AG09309 (cell line): ENCODE data around the gene AHCYL1.

ENCODE experiments used
- DNase-seq: peaks from one replicate; pipeline ENCODE4 v3.0.0-alpha.2; 2010; ENCODE audit warnings: low read depth
- H3K4me3 ChIP-seq: 2 replicates; pipeline ENCODE4 v1.5.1; 2011; ENCODE audit warnings: mild to moderate bottlenecking, low read depth, low read length, moderate library complexity; ENCODE audit not compliant: control insufficient read depth
- TF ChIP-seq, protein P1 (sequence below): IDR thresholded peaks from 2 replicates; pipeline ENCODE4 v1.5.1; 2011; ENCODE audit warnings: mild to moderate bottlenecking, low read depth, low read length, inconsistent platforms; ENCODE audit not compliant: insufficient read depth, control insufficient read depth; ENCODE audit errors: missing control alignments

AHCYL1 gene

DNA sequence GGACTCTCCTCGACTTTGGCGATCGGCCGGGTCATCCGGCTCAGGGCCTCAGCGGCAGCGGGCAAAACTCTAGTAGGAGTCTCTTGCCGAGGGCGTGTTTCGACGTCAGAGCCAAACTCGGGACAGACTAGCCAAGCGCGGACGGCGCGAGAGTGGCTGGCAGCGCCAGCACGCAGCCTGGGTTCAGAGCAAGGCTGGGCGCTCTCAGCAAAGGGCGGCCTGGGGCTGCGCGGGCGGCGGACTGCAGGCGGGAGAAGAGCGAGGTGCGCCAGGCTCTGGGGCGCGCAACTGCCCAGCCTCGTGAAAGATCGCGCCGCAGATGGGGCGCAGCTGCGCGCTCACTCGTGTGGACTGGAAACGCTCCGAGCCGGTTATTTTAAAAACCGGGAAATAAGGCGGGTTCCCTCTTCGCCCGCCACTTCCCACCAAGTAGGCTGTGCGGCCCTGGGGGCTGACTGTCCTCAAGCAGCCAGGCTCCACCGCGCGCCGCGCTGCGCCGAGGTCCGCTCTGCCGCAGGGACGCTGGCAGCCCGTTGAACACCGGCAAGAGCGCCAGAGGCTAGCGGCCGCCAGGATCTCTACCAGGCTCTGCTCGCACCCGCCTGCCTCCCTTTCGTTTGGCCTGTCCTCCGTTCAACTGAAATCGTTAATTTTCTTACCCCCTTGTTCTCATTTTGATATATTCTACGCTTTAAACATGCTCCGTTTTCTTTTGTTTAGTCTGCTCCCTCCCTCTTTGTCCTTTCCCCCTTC lies 83.5 kb downstream of the AHCYL1 start:
- TF ChIP-seq, protein P1, sequence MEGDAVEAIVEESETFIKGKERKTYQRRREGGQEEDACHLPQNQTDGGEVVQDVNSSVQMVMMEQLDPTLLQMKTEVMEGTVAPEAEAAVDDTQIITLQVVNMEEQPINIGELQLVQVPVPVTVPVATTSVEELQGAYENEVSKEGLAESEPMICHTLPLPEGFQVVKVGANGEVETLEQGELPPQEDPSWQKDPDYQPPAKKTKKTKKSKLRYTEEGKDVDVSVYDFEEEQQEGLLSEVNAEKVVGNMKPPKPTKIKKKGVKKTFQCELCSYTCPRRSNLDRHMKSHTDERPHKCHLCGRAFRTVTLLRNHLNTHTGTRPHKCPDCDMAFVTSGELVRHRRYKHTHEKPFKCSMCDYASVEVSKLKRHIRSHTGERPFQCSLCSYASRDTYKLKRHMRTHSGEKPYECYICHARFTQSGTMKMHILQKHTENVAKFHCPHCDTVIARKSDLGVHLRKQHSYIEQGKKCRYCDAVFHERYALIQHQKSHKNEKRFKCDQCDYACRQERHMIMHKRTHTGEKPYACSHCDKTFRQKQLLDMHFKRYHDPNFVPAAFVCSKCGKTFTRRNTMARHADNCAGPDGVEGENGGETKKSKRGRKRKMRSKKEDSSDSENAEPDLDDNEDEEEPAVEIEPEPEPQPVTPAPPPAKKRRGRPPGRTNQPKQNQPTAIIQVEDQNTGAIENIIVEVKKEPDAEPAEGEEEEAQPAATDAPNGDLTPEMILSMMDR: no peak
- no peak overlapping the region for H3K4me3 ChIP-seq
- DNase-seq: no peak

DNA sequence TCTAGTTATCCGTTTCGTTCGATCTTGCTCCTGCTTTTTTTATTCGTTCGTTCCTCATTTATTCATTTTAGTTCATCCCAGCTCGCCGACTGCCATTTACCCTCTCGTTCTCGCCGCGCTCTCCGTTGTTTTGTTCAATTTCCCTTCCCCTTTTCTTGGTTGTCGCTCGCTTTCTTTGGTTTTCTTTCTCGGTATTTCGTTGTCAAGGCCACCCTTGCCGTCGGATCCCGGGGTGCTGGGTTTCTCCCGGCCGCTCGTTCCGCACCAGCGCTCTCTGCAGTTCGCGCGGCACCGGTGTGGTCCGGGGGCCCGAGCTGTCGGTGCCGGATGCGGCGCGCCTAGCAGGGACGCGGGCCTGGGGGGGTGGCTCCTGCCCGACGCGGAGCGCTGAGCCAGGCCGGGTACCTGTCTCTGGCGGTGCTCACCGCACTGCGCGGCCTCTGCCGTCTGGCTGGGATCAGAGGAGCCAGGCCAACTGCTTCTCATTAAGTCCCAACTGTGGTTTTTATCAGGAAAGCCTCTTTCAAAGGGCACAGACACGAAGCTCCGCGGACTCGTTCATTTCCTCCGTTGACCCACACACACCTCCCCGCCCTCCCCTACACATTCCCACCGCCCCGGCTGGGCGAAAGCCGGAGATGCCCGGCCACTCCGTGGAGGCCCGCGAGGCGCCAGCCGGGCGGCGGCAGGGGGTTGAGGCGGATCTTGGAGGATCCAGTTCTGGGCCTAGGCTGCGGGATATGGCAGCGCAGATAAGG lies 84.3 kb downstream of the AHCYL1 start:
- H3K4me3 ChIP-seq: no peak overlapping the region
- no peak for DNase-seq

DNA sequence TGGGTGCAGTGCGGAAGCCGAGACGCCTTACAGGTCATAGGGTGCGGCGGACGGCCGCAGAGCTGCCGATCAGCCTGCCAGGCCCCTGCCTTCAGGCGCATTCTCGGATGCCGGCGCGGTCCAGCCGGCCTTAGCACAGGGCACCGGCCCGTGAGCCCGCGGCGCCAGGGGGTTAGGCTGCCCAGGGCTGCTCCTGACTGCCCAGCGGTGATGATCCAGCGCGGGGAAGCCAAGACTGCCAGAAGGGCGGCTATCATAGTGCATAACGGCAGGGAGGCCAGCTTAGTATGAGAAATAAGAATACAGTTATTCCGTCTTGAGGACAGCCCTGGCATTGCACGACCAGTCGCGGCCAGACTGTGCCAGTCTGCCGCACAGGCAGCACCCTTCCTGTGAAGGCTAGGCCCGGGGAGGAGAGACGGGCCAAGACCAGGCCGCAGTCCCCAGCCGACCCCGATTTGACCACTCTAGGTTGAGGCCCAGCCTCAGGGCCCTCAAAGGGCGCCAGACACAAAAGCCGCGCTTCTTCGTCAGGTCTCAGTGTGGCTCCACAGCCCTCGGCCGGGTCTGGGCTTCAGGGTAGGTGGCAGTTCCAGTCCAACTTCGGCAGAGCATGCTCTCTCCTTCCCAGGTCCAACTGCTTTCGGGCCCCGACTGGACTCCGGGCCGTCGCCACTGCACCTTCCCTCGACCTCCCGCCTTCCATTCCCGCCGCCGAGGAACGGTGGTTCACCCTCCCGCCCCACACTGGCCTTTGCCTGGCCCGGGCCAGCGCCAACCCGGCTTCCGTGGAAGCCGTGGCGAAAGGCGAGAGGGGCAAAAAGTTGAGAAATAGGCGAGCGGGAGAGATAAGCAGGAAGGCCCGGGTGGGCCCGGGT lies 85.1 kb downstream of the AHCYL1 start:
- TF ChIP-seq, protein P1: no peak
- DNase-seq: no peak
- no peak overlapping the region for H3K4me3 ChIP-seq

More for the DNA sequence above, 84.3 kb downstream of the AHCYL1 start:
- TF ChIP-seq, protein P1: no peak

DNA sequence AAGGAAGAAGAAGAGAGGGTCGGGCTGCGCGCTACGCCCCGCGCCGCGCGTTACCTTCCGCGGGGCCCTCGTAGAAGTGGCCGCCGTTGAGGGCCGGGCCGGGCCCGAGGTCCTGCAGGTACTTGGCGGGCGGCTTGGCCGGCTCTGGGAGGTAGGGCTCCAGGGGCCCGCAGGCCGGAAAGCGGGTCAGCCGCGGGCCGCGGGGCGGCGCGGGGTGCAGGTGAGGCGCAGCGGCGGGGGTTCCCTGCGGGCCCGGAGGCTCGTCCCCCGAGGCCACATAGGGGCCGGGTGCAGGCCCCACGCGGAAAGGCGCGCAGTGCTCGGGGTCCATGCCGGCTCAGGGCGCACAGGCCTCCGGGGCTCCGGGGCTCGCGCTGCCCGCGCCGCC lies 85.7 kb downstream of the AHCYL1 start:
- DNase-seq: no peak
- TF ChIP-seq, protein P1: no peak
- H3K4me3 ChIP-seq: no peak overlapping the region

DNA sequence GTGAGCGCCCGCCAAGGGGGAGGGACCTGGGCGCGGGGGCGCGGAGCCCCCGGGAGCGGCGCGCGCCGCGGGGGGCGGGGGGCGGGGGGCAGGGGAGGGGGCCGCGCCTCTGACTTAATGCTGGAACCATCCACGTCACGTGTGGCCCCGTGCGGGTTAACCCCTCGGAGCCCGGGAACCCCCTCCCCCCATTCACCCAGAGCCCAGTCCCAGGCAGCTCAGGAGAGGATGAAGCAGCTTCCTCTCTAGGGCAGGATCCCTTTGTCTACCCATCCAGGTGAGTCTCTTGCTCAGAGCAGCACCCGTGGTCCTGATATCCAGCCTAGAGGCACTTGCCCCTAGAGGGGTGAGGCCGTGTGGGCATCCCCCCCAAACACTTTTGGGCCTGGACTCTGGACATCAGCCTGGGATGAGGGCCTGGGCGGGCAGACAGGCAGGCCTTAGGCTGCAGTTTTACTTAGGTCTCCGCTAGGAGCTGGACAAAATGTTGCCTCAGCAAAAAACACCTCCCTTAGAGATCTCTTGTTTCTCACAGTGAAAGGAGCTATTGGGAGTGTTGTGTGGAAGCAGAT lies 86.2 kb downstream of the AHCYL1 start, which contains the start of gene ALX3:
TSS of gene ALX3 (minus strand) at position 2 of the 572 bp plus-strand sequence. CDS start 60 bp downstream, outside the sequence.
- DNase-seq: no peak
- no peak within 1 kb of the TSS for H3K4me3 ChIP-seq

More for the DNA sequence above, 86.2 kb downstream of the AHCYL1 start, which contains the start of gene ALX3:
- TF ChIP-seq, protein P1: no peak
